Measurements from ENCODE around the gene CPE. TPM values are rescaled to one million over a fixed set of nuclear protein-coding genes. Genes with fewer than 3 reads are reported as not detected.
"Not testable (repeated sequence)": the region's sequence is repeated elsewhere in the genome, so short reads cannot be mapped to it uniquely, and the experiment has no call there.

CPE gene
- total RNA-seq, 1 experiment from 2014 or later, result 29.3 TPM

DNA sequence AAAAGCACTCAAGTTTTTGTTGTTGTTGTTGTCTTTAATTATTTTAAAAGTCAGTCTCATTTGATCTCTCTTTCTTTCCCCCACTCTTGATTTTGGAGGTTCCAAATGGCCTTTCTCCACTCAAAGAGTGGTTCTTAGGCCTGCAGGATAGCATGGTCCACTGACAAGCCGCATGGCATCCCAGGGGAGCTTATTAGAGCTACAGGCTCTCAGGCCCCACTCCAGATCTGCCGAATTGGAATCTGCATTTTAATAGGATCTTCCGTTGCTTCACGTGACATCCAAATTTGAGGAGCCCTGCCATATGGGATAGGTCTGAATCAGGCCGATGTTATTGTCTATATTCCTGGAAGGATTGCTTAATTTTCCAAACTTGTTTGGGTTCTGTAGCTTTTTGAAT, 72.1 kb downstream of the CPE start:
- intact Hi-C loops (cut with micrococcal nuclease), result no loop called here
- H3K9me3 ChIP-seq (ENCODE audit: control insufficient read depth in 1 of 2, insufficient read depth in 1 of 2, low read depth in 1 of 2, low read length in 2 of 2), result no peaks in the 10 kb centered on the region
- ChIA-PET RAD21 (ENCODE audit: low non-redundant PET in 1 of 2, low total read pairs in 2 of 2, uncharacterized antibody in 2 of 2, unreplicated experiment in 2 of 2) (no interaction called here), POLR2A (no interaction called here), CTCF (no interaction called here)
- H3K79me2 ChIP-seq (ENCODE audit: insufficient read depth, low read length), result no peaks in the 10 kb centered on the region
- ATAC-seq (no peak), DNase-seq (ENCODE audit: low read depth, low spot score) (no peak)
- no peak overlapping the region for H3K4me2 ChIP-seq (ENCODE audit: low read length)
- H3K27ac ChIP-seq (ENCODE audit: low read depth, low read length), result no peak overlapping the region
- H2AFZ ChIP-seq (ENCODE audit: low read depth, low read length, poor library complexity, severe bottlenecking), result no peak overlapping the region
- TF ChIP-seq SIN3A (IDR thresholded peaks at IDR 0.05; ENCODE audit: low read depth) (no peak), ELF1 (IDR thresholded peaks at IDR 0.05; ENCODE audit: borderline replicate concordance, low read depth) (no peak), TCF7L2 (IDR thresholded peaks at IDR 0.05; ENCODE audit: borderline replicate concordance, extremely low read depth, insufficient read depth, insufficient read length) (no peak), EZH2phosphoT487 (IDR thresholded peaks at IDR 0.05; ENCODE audit: borderline replicate concordance) (no peak), EZH2 (IDR thresholded peaks at IDR 0.05) (no peak), SRF (IDR thresholded peaks at IDR 0.05; ENCODE audit: low read depth) (no peak), ZNF274 (IDR thresholded peaks at IDR 0.05; ENCODE audit: low read depth, low read length) (no peak), YY1 (IDR thresholded peaks at IDR 0.05; ENCODE audit: extremely low read depth, insufficient replicate concordance, low read depth, low read length) (no peak), RAD21 (IDR thresholded peaks at IDR 0.05; ENCODE audit: low read depth) (no peak), ZFX (IDR thresholded peaks at IDR 0.05) (no peak), POLR2AphosphoS5 (IDR thresholded peaks at IDR 0.05; ENCODE audit: low read depth, low read length) (no peak), FOSL1 (IDR thresholded peaks at IDR 0.05; ENCODE audit: low read depth) (no peak), SP1 (IDR thresholded peaks at IDR 0.05; ENCODE audit: low read depth) (no peak), CEBPB (IDR thresholded peaks at IDR 0.05; ENCODE audit: low read depth) (no peak)
- TF ChIP-seq, protein P1, sequence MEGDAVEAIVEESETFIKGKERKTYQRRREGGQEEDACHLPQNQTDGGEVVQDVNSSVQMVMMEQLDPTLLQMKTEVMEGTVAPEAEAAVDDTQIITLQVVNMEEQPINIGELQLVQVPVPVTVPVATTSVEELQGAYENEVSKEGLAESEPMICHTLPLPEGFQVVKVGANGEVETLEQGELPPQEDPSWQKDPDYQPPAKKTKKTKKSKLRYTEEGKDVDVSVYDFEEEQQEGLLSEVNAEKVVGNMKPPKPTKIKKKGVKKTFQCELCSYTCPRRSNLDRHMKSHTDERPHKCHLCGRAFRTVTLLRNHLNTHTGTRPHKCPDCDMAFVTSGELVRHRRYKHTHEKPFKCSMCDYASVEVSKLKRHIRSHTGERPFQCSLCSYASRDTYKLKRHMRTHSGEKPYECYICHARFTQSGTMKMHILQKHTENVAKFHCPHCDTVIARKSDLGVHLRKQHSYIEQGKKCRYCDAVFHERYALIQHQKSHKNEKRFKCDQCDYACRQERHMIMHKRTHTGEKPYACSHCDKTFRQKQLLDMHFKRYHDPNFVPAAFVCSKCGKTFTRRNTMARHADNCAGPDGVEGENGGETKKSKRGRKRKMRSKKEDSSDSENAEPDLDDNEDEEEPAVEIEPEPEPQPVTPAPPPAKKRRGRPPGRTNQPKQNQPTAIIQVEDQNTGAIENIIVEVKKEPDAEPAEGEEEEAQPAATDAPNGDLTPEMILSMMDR (IDR thresholded peaks at IDR 0.05 in 2 of 3, conservative IDR thresholded peaks at IDR 0.05 in 1 of 3; ENCODE audit: borderline replicate concordance in 1 of 3, insufficient read depth in 1 of 3, low read depth in 2 of 3, low read length in 2 of 3), result no peak
- TF ChIP-seq, protein P2, sequence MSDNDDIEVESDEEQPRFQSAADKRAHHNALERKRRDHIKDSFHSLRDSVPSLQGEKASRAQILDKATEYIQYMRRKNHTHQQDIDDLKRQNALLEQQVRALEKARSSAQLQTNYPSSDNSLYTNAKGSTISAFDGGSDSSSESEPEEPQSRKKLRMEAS (IDR thresholded peaks at IDR 0.05), result no peak
- TF ChIP-seq, protein P3, sequence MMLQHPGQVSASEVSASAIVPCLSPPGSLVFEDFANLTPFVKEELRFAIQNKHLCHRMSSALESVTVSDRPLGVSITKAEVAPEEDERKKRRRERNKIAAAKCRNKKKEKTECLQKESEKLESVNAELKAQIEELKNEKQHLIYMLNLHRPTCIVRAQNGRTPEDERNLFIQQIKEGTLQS (IDR thresholded peaks at IDR 0.05), result no peak
- no TSS peak for BruUV-seq (replicated peaks)
- H3K36me3 ChIP-seq (ENCODE audit: control insufficient read depth in 1 of 2, insufficient read depth in 2 of 2, low read length in 2 of 2), result no peaks in the 10 kb centered on the region
- no peaks in the 10 kb centered on the region for H3K9me2 ChIP-seq (ENCODE audit: insufficient read depth)
- H4K20me1 ChIP-seq (ENCODE audit: insufficient read depth), result no peaks in the 10 kb centered on the region
- no peaks in the 10 kb centered on the region for H3K27me3 ChIP-seq (ENCODE audit: insufficient read depth, low read length)
- H3K4me3 ChIP-seq (replicated peaks in 1 of 2; ENCODE audit: low read depth in 1 of 2, low read length in 2 of 2), result no peak overlapping the region
- no peak overlapping the region for H3K9ac ChIP-seq (ENCODE audit: low read length)
- 0 out of 4 replicates have a peak, but pooled peaks cover 0 to 7% of the 10 kb centered on the region in 2 experiments for H3K4me1 ChIP-seq (ENCODE audit: control insufficient read depth in 1 of 2, insufficient read depth in 2 of 2, low read length in 2 of 2)

DNA sequence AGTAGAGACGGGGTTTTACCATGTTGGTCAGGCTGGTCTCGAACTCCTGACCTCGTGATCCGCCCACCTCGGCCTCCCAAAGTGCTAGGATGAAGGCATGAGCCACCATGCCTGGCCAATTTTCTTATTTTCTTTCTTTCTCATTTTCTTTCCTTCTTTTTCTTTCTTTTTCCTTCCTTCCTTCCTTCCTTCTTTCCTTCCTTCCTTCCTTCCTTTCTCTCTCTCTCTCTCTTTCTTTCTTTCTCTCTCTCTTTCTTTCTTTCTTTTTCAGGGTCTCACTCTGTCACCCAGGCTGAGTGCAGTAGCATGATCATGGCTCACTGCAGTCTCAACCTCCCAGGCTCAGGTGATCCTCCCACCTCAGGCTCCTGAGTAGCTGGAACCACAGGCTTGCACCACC, 74.3 kb downstream of the CPE start:
- H4K20me1 ChIP-seq (ENCODE audit: insufficient read depth); POLR2A ChIA-PET; RAD21 ChIA-PET (ENCODE audit: low non-redundant PET in 1 of 2, low total read pairs in 2 of 2, uncharacterized antibody in 2 of 2, unreplicated experiment in 2 of 2); BruUV-seq (replicated peaks); H3K4me3 ChIP-seq (replicated peaks in 1 of 2; ENCODE audit: low read depth in 1 of 2, low read length in 2 of 2); CTCF ChIA-PET; H3K27ac ChIP-seq (ENCODE audit: low read depth, low read length); intact Hi-C loops (cut with micrococcal nuclease); H3K4me2 ChIP-seq (ENCODE audit: low read length); H3K4me1 ChIP-seq (ENCODE audit: control insufficient read depth in 1 of 2, insufficient read depth in 2 of 2, low read length in 2 of 2); H3K79me2 ChIP-seq (ENCODE audit: insufficient read depth, low read length); H3K27me3 ChIP-seq (ENCODE audit: insufficient read depth, low read length); DNase-seq (ENCODE audit: low read depth, low spot score); H3K9me2 ChIP-seq (ENCODE audit: insufficient read depth); H3K9me3 ChIP-seq (ENCODE audit: control insufficient read depth in 1 of 2, insufficient read depth in 1 of 2, low read depth in 1 of 2, low read length in 2 of 2); H2AFZ ChIP-seq (ENCODE audit: low read depth, low read length, poor library complexity, severe bottlenecking); H3K36me3 ChIP-seq (ENCODE audit: control insufficient read depth in 1 of 2, insufficient read depth in 2 of 2, low read length in 2 of 2); ATAC-seq; H3K9ac ChIP-seq (ENCODE audit: low read length): not testable (repeated sequence)

Data from HCT116 (cell line).